Hepatocyte (in vitro differentiated cells): Measurements from ENCODE around the gene ALK. TPM values are rescaled to one million over a fixed set of nuclear protein-coding genes. Genes with fewer than 3 reads are reported as not detected.

ENCODE experiments used
- DNase-seq: peaks from one replicate; pipeline ENCODE4 v3.0.0-alpha.2; 2016; ENCODE audit warnings: low spot score
- H2AFZ ChIP-seq: fragments of 200-600 bp; sonication (generic); 2 replicates; pipeline ENCODE4 v1.6.0; 2016; ENCODE audit warnings: antibody characterized with exemption, mild to moderate bottlenecking
- H3K27ac ChIP-seq: fragments of 200-600 bp; sonication (generic); 2 replicates; pipeline ENCODE4 v1.5.1; 2016; ENCODE audit warnings: mild to moderate bottlenecking
- H3K27me3 ChIP-seq: fragments of 200-600 bp; sonication (generic); 2 replicates; pipeline ENCODE4 v1.6.1; 2016
- H3K36me3 ChIP-seq: fragments of 200-600 bp; sonication (generic); replicated peaks from 2 replicates; pipeline ENCODE4 v1.5.1; 2016; ENCODE audit warnings: low read depth; ENCODE audit not compliant: insufficient read depth
- H3K4me1 ChIP-seq: fragments of 200-600 bp; sonication (generic); 2 replicates; pipeline ENCODE4 v1.5.1; 2016; ENCODE audit warnings: mild to moderate bottlenecking, moderate library complexity; ENCODE audit not compliant: insufficient read depth
- H3K4me2 ChIP-seq: fragments of 200-600 bp; sonication (generic); 2 replicates; pipeline ENCODE4 v1.6.0; 2016
- H3K4me3 ChIP-seq: fragments of 200-600 bp; sonication (generic); 2 replicates; pipeline ENCODE4 v1.5.1; 2016; ENCODE audit warnings: mild to moderate bottlenecking
- H3K79me2 ChIP-seq: fragments of 200-600 bp; sonication (generic); 2 replicates; pipeline ENCODE4 v1.6.0; 2017; ENCODE audit warnings: mild to moderate bottlenecking
- H3K9me2 ChIP-seq: fragments of 200-600 bp; sonication (generic); replicated peaks from 2 replicates; pipeline ENCODE4 v1.6.0; 2017; ENCODE audit warnings: mild to moderate bottlenecking; ENCODE audit not compliant: insufficient read depth
- H3K9me3 ChIP-seq: fragments of 200-600 bp; sonication (generic); 2 replicates; pipeline ENCODE4 v1.5.1; 2016; ENCODE audit warnings: low read depth, mild to moderate bottlenecking
- H4K20me1 ChIP-seq: fragments of 200-600 bp; sonication (generic); 2 replicates; pipeline ENCODE4 v1.6.0; 2016; ENCODE audit warnings: mild to moderate bottlenecking; ENCODE audit not compliant: insufficient read depth, poor library complexity, severe bottlenecking
- CTCF ChIP-seq: fragments of 200-600 bp; sonication (generic); IDR thresholded peaks from 2 replicates; pipeline ENCODE4 v1.5.1; 2016; ENCODE audit warnings: antibody characterized with exemption, mild to moderate bottlenecking; ENCODE audit not compliant: poor library complexity
- EZH2 ChIP-seq: fragments of 200-600 bp; sonication (generic); IDR thresholded peaks from 2 replicates; pipeline ENCODE4 v1.6.1; 2016; ENCODE audit warnings: antibody characterized with exemption, mild to moderate bottlenecking, borderline replicate concordance
- EZH2phosphoT487 ChIP-seq: fragments of 200-600 bp; sonication (generic); IDR thresholded peaks from one replicate; pipeline ENCODE4 v1.6.1; 2018; ENCODE audit warnings: antibody characterized with exemption, mild to moderate bottlenecking, low read depth, moderate library complexity; ENCODE audit not compliant: unreplicated experiment, severe bottlenecking
- WGBS: methylation state at CpG from one replicate; pipeline ENCODE4 v1.1.6; 2016; ENCODE audit warnings: low lambda C conversion rate; ENCODE audit errors: missing lambda C conversion rate; 5-methylcytosine and 5-hydroxymethylcytosine counted together
- polyA plus RNA-seq: library from polyadenylated mRNA; unstranded; fragments of >200 nt; fragmentation: Nextera tagmentation; extraction: Ambion mirVana; gene quantifications from 2 replicates; pipeline ENCODE4 v1.2.1, GENCODE V29; 2016
- total RNA-seq: library from RNA; depleted of rRNA; stranded (reverse); fragments of >200 nt; gene quantifications from 2 replicates; pipeline ENCODE4 v1.2.3, GENCODE V29; 2014

Gene ALK
- total and polyA plus RNA-seq, 2 experiments from 2014 or later: 0.16 to 0.27 TPM

- Histone ChIP-seq H3K27me3 (no peaks in the 10 kb centered on the region), H3K27ac (no peak overlapping the region), H3K4me2 (no peak overlapping the region), H2AFZ (no peak overlapping the region), H3K36me3 (no peaks in the 10 kb centered on the region), H3K9me2 (no peaks in the 10 kb centered on the region), H4K20me1 (no peaks in the 10 kb centered on the region), H3K4me3 (no peak overlapping the region), H3K9me3 (no peaks in the 10 kb centered on the region), H3K79me2 (no peaks in the 10 kb centered on the region), H3K4me1 (no peaks in the 10 kb centered on the region)
- 87% methylated on average over 5 of the region's 5 CpGs for WGBS
- no peak for TF ChIP-seq EZH2phosphoT487
- no peak for TF ChIP-seq EZH2
- TF ChIP-seq CTCF: no peak
- no peak for DNase-seq
These were observed 516.1 kb downstream of the ALK start for GRCh38 chr2:29405266-29405665.

- Histone ChIP-seq H3K4me2 (no peak overlapping the region), H4K20me1 (no peaks in the 10 kb centered on the region), H3K9me2 (no peaks in the 10 kb centered on the region), H3K27ac (no peak overlapping the region), H3K36me3 (no peaks in the 10 kb centered on the region), H2AFZ (no peak overlapping the region), H3K79me2 (no peaks in the 10 kb centered on the region), H3K27me3 (no peaks in the 10 kb centered on the region), H3K4me3 (no peak overlapping the region), H3K4me1 (no peaks in the 10 kb centered on the region), H3K9me3 (no peaks in the 10 kb centered on the region)
- 57% methylated on average over 7 of the region's 7 CpGs for WGBS
- no peak for DNase-seq
- TF ChIP-seq EZH2phosphoT487 (no peak), CTCF (no peak), EZH2 (no peak)
These were observed 519.4 kb downstream of the ALK start for GRCh38 chr2:29401994-29402393.

- Histone ChIP-seq H3K4me2 (no peak overlapping the region), H2AFZ (no peak overlapping the region), H3K4me3 (no peak overlapping the region), H3K27me3 (no peaks in the 10 kb centered on the region), H4K20me1 (no peaks in the 10 kb centered on the region), H3K79me2 (no peaks in the 10 kb centered on the region), H3K27ac (no peak overlapping the region), H3K36me3 (no peaks in the 10 kb centered on the region), H3K4me1 (no peaks in the 10 kb centered on the region), H3K9me2 (no peaks in the 10 kb centered on the region), H3K9me3 (no peaks in the 10 kb centered on the region)
- TF ChIP-seq EZH2phosphoT487 (no peak), CTCF (no peak), EZH2 (no peak)
- 83% methylated on average over 5 of the region's 5 CpGs for WGBS
- DNase-seq: no peak
These were observed 520.3 kb downstream of the ALK start for GRCh38 chr2:29400930-29401653.
